Transverse colon (tissue), 4 donors: ENCODE results near the gene PUSL1. TPM values are rescaled to one million over a fixed set of nuclear protein-coding genes. Genes with fewer than 3 reads are reported as not detected.

Experiments
- DNase-seq: peaks from one replicate; pipeline ENCODE4 v3.0.0-alpha.2; 2019
- H3K27ac ChIP-seq, 4 donors: fragments of 200-600 bp; sonication (generic); 2 replicates each; pipeline ENCODE4 v1.5.1; 2016 to 2018; ENCODE audit warnings: inconsistent platforms in 4 of 4
- H3K27me3 ChIP-seq: fragments of 200-600 bp; sonication (generic); 2 replicates; pipeline ENCODE4 v1.5.1; 2017; ENCODE audit warnings: inconsistent platforms
- H3K36me3 ChIP-seq, 4 donors: fragments of 200-600 bp; sonication (generic); 2 replicates each; pipeline ENCODE4 v1.5.1; 2017 to 2019; ENCODE audit warnings: inconsistent platforms in 4 of 4
- H3K4me1 ChIP-seq, 4 donors: fragments of 200-600 bp; sonication (generic); 2 replicates each; pipeline ENCODE4 v1.5.1; 2017 to 2020; ENCODE audit warnings: inconsistent platforms in 4 of 4
- H3K4me3 ChIP-seq, 4 donors: fragments of 200-600 bp; sonication (generic); 1 replicate in 1 of 4; 2 replicates in 3 of 4; pipeline versions ENCODE4 v1.5.1 to v1.6.1; 2017 to 2019; ENCODE audit warnings: inconsistent platforms in 4 of 4
- H3K9me3 ChIP-seq, 2 donors: fragments of 200-600 bp; sonication (generic); 2 replicates each; pipeline ENCODE4 v1.5.1; 2017 to 2019; ENCODE audit warnings: inconsistent platforms in 2 of 2
- EP300 ChIP-seq: sonication (generic); formaldehyde crosslinking; IDR thresholded peaks from one replicate; pipeline ENCODE4 v1.6.1; 2017; ENCODE audit warnings: antibody characterized with exemption, low read depth
- POLR2A ChIP-seq: fragments of 450-650 bp; IDR thresholded peaks from one replicate; pipeline ENCODE4 v1.6.1; 2016; ENCODE audit warnings: antibody characterized with exemption, mild to moderate bottlenecking, moderate library complexity
- POLR2AphosphoS5 ChIP-seq, 3 donors: sonication (generic); formaldehyde crosslinking; IDR thresholded peaks; one replicate each; pipeline ENCODE4 v1.6.1; 2016; ENCODE audit warnings: antibody characterized with exemption in 3 of 3
- WGBS, 2 donors: methylation state at CpG; one replicate each; pipeline ENCODE4 v1.1.5; 2018; ENCODE audit warnings: low coverage in 1 of 2; 5-methylcytosine and 5-hydroxymethylcytosine counted together
- in situ Hi-C, 4 donors: fragments of 200-750 bp; cut with MboI; loops; one replicate each; pipeline versions ENCODE4 v1.15.0 to v1.15.1; 2017; ENCODE audit warnings: low sequenced_read_pairs in 3 of 4, low pct_ligation_motif_present in 1 of 4, low pct_unique_long_range_greater_than_20kb in 1 of 4
- intact Hi-C: fragments of 100-400 bp; cut with DNase I; formaldehyde crosslinking; loops from one replicate; pipeline ENCODE4 v1.15.1; 2023; ENCODE audit warnings: low total_unique reads
- total RNA-seq, 4 donors: library from RNA; depleted of rRNA; stranded (reverse); fragments of >200 nt; gene quantifications; one replicate each; pipeline ENCODE4 v1.1.0, GENCODE V29; 2016
- TF ChIP-seq, protein P1 (sequence below), 5 experiments: fragments of 200-600 bp in 3 of 5; fragments of 450-650 bp in 2 of 5; sonication (generic) in 3 of 5; IDR thresholded peaks; 1 replicate in 2 of 5; 2 replicates in 3 of 5; pipeline ENCODE4 v1.5.1; 2016 to 2017; ENCODE audit warnings: antibody characterized with exemption in 5 of 5, inconsistent platforms in 3 of 5, mild to moderate bottlenecking in 2 of 5, moderate library complexity in 1 of 5

PUSL1 gene
- total RNA-seq, 4 donors from 2014 or later: 7.0 to 35.9 (median 20.5) TPM

DNA sequence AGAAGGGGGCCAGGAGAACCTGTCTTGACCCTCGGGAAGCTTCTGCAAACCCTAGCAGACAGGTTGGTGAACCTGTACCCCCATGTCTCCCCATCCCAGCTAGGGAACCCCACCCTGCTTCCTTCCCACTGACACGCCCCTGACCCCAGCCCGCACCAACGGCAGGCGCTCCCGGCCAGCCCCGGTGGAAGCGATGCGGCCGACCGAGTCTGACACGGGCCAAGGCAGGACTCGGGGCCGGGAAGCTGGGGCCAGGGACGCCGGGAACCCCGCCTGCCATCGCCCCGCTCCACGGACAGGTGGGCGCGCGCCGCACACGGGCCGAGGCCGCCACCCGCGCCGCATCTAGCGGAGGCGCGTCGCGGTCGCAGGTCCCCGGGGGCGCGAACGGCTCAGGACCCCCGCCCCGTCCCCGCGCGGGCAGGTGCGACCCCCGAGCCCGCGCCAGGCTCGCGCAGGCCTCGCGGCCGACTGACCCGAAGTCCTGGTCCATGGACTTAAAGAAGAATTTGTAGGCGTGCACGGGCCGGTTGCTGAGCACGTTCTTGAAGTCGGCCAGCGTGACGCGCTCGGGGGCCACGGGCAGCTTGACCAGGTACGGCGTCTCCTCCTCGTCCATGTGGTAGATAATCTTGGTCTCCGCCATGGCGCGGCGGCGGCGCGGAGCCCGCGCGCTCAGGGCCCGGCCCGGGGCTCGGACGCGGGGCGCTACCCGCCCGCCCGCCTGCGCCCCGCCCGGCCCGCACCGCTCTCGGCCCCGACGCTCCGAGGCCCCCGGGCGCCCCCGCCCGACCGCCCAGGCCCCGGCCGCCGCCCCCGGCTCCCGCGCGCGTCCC lies 40.2 kb downstream of the PUSL1 start:
- in situ Hi-C loops (no loop called here), intact Hi-C loops (no loop called here)
- Histone ChIP-seq H3K4me1 (peaks cover 38 to 55% (median 44%) of the 10 kb centered on the region in 4 donors), H3K9me3 (no peaks in the 10 kb centered on the region), H3K27me3 (peaks cover 9% of the 10 kb centered on the region), H3K4me3 (peak overlapping the region; percentile 81 to 89 (median 86)), H3K36me3 (no peaks in the 10 kb centered on the region), H3K27ac (peak overlapping the region; percentile 81 to 91 (median 87))
- TF ChIP-seq EP300: no peak
- TF ChIP-seq, protein P1, sequence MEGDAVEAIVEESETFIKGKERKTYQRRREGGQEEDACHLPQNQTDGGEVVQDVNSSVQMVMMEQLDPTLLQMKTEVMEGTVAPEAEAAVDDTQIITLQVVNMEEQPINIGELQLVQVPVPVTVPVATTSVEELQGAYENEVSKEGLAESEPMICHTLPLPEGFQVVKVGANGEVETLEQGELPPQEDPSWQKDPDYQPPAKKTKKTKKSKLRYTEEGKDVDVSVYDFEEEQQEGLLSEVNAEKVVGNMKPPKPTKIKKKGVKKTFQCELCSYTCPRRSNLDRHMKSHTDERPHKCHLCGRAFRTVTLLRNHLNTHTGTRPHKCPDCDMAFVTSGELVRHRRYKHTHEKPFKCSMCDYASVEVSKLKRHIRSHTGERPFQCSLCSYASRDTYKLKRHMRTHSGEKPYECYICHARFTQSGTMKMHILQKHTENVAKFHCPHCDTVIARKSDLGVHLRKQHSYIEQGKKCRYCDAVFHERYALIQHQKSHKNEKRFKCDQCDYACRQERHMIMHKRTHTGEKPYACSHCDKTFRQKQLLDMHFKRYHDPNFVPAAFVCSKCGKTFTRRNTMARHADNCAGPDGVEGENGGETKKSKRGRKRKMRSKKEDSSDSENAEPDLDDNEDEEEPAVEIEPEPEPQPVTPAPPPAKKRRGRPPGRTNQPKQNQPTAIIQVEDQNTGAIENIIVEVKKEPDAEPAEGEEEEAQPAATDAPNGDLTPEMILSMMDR (IDR thresholded peaks at IDR 0.05): no peak
- no peak for TF ChIP-seq POLR2A
- TF ChIP-seq POLR2AphosphoS5 (IDR thresholded peaks at IDR 0.05): no peak
- WGBS, 2 donors: 1% methylated on average over 88 of the region's 109 CpGs; no CpG with 5 or more reads in 1 of the 2 donors
- DNase-seq: no peak

DNA sequence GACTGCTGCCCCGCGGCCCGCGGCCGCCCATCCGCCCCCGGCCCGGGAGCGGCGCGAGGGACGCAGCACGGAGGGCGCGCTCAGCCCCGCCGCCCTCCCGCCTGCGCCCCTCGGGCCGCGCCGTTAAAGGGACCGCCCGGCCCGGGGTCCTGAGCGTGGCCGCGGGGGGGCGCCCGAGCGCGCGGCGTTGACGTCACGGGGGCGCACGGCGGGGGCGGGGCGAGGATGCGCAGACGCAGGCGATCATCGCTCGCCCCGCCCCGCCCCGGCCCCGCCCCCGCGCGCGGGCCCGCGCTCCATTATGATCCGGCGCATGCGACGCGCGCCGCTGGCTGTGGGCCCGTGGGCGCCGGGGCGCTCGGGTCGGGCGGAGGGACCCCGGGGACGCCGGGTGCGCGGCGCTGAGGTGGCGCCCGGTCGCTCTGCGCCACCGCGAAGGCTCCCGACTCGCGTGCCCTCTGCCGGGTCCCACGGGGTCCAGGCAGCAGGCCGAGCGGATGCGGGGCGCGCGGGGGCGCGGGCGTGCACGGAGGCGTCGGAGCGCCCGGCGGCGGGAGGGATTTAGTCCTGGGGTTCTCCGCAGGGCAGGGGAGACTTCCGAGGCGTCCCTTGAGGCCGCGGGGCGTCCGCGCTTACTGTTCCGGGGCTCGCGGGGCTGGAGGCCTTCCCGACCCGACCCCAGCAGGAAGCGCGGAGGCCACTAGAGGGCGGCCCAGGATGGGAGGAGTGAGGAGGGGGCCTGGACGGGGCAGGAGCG lies 41.0 kb downstream of the PUSL1 start, which contains the start of gene DVL1:
Gene DVL1 (minus strand): TSS at position 163 of the 757 bp plus-strand sequence. CDS start 353 bp downstream, outside the sequence.
- intact Hi-C loops (no loop called here), in situ Hi-C loops (no loop called here)
- TF ChIP-seq POLR2AphosphoS5 (IDR thresholded peaks at IDR 0.05): peak in 1 of 3 donors; percentile 14
- TF ChIP-seq POLR2A: no peak
- TF ChIP-seq, protein P1 (IDR thresholded peaks at IDR 0.05): peak; percentile 36 to 69 (median 47)
- H3K27ac ChIP-seq: peak within 1 kb of the TSS; percentile 88 to 96 (median 92)
- peak within 1 kb of the TSS; percentile 85 to 89 (median 88) for H3K4me3 ChIP-seq
- peaks cover 17% of the 10 kb centered on the region for H3K27me3 ChIP-seq
- no peaks in the 10 kb centered on the region for H3K9me3 ChIP-seq
- WGBS, 2 donors: 2% methylated on average over 10 of the region's 122 CpGs; no CpG with 5 or more reads in 1 of the 2 donors
- DNase-seq: peak; percentile 70
- H3K4me1 ChIP-seq: peaks cover 38 to 59% (median 48%) of the 10 kb centered on the region in 4 donors
- no peaks in the 10 kb centered on the region for H3K36me3 ChIP-seq

DNA sequence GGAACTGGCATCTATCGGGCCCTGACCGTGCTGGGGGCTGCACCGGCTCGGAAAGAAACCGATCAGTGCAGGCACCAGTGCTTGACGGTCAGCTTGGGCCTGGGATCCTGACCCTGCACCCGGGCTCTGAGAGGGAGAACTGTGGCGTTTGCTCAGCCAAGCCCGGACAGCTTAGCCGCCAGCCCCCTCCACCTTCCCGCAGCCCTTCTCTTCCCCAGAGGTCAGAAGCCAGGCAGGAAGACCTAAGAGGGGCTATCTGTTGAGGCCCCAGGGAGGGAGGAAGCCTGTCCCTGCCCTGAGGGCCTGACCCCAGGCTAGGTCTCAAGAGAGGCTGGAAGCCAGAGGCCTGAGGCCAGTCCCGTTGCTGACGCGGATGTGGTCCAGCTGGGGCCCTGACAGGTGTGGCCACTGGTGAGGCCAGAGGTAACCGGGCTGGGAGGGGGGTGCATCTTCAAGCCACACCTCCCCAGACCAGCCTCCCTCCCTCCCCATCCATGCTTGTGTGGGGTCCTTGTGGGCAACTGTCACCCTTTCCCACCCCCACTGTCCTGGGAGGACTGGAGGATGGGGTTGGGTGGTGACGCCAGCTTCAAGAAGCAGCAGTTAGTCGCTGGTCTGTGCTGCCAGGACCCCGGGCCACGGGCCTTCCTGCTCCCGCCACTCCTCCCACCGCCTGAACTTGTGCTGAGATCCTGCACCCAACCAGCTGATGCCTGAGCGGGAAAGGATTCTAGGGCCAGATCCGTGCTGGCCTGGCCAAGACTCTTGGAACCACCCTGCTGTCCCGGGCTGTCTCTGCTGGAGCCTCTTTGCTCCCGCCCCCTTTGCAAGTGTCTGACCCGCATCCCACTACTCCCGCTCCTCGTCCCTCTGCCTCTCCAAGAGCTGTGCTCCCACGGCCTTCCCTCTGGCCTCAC lies 43.4 kb downstream of the PUSL1 start:
- H3K36me3 ChIP-seq: no peaks in the 10 kb centered on the region
- no peak overlapping the region for H3K4me3 ChIP-seq
- no peaks in the 10 kb centered on the region for H3K9me3 ChIP-seq
- TF ChIP-seq POLR2AphosphoS5 (IDR thresholded peaks at IDR 0.05): no peak
- no peak for TF ChIP-seq POLR2A
- no peak for TF ChIP-seq EP300
- TF ChIP-seq, protein P1 (IDR thresholded peaks at IDR 0.05): no peak
- intact Hi-C loops (no loop called here), in situ Hi-C loops (no loop called here)
- peaks cover 36% of the 10 kb centered on the region for H3K27me3 ChIP-seq
- peak overlapping the region; percentile 10 to 68 (median 32) for H3K27ac ChIP-seq
- peaks cover 34 to 59% (median 47%) of the 10 kb centered on the region in 4 donors for H3K4me1 ChIP-seq
- DNase-seq: no peak
- 40 to 69% methylated on average over 1 to 24 of the region's 29 CpGs for WGBS, 2 donors
